Prostate gland (tissue), 2 donors: Measurements from ENCODE around the gene NFATC4.

Source experiments
- CTCF ChIP-seq, 4 experiments: fragments of 200-600 bp in 2 of 4; fragments of 450-650 bp in 2 of 4; sonication (generic) in 2 of 4; IDR thresholded peaks; 1 replicate in 3 of 4; 2 replicates in 1 of 4; pipeline ENCODE4 v1.5.1; 2016 to 2019; ENCODE audit warnings: antibody characterized with exemption in 4 of 4, mild to moderate bottlenecking in 2 of 4, moderate library complexity in 2 of 4
- POLR2A ChIP-seq: fragments of 450-650 bp; IDR thresholded peaks from one replicate; pipeline ENCODE4 v1.6.1; 2016; ENCODE audit warnings: antibody characterized with exemption, mild to moderate bottlenecking
- POLR2AphosphoS5 ChIP-seq: sonication (generic); formaldehyde crosslinking; IDR thresholded peaks from one replicate; pipeline ENCODE4 v1.6.1; 2017; ENCODE audit warnings: antibody characterized with exemption

- TF ChIP-seq CTCF (IDR thresholded peaks at IDR 0.05) (no peak), POLR2A (no peak), POLR2AphosphoS5 (no peak)
Observed at GRCh38 chr14:24349742-24350141, 18.2 kb upstream of the NFATC4 start.
